GM19372 (cell line): ENCODE data around the gene PRIMA1.

ENCODE experiments used
- ATAC-seq: cut with Tn5 transposase; IDR thresholded peaks from one replicate; pipeline ENCODE4 v1.9.1; 2021; ENCODE audit warnings: mild to moderate bottlenecking, low read depth, moderate library complexity; ENCODE audit not compliant: unreplicated experiment

The PRIMA1 gene

GRCh38 chr14:93764211-93764659, 24.1 kb downstream of the PRIMA1 start:
- ATAC-seq: no peak

DNA sequence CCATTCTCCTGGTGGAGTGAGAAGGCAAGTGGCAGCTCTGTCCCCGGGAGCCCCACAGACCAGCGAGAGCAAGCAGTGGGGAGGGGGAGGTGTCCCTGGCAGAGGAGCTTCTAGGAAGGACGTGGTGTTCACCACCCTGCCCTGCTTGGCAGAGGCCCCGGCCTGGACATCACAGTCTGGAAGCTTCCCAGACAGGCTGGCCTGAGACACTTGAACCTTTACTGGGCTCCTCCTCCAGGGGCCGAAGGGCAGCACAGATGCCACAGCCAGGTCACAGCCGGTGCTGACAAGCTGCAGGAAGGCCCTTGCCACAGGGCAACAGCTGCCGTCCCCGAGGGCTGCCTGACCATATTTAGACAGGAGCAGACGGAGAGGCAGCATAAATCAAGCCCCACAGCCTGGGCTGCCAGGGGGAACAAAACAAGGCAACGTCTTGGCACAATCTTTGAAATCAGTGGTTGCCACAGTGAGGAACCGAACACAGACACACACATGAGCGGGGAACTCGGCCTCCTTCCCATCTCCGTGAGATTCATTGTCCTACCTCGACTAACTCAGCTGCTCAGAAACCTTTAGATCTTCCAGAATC, 28.5 kb downstream of the PRIMA1 start:
- no peak for ATAC-seq

- ATAC-seq: no peak
Observed at GRCh38 chr14:93757206-93757605, 31.1 kb downstream of the PRIMA1 start.

- ATAC-seq: no peak
Observed at GRCh38 chr14:93753647-93754046, 34.6 kb downstream of the PRIMA1 start.

GRCh38 chr14:93752980-93753561, 35.2 kb downstream of the PRIMA1 start:
- no peak for ATAC-seq

DNA sequence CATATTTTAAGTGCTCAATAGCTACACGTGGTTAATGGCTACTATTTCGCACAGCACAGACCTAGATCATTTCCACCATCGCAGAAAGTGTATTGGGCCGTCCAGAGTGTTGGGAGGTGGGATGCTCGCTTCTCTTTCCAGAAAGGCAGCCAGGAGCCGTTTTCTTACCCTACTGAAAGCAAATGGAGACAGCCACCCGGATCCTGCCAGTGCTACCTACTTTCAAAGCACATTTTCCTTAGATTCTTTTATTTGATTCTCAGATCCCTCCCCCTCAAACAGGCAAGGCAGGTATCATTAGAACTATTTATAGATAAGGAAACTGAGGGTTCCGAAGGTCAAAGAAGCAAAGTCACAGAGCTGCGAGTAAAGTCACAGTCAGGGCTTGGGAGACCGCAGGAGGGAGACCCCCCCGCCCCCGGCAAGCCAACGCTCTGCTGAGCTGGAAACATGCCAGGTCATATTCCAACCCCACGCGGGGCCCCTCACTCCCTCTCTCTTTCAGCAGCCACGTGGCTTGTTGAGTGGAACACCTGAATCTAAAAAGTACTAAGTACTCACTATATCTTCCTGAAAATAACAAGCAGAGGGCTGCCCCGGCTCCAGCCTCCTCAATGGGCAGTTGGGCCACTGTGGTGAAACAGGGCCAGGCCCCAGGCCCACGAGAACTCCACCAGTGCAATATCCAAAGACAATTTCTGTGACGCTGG, 36.2 kb downstream of the PRIMA1 start:
- no peak for ATAC-seq

DNA sequence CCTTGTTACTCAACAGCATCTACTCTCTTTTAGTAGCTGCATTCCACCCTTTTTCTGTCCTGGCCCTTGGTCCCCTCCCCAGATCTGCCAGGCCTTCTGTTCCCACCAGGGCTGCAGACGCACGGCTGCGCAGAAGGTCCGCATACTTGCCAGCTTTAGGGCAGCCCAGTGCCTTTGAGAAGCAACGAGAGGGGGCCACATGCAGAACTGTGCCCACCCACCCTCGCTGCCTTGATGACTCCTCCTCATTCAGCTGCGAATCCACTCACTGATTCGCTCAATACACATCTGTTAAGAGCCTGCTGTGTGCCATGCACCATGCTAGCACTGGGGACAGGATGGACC, 39.2 kb downstream of the PRIMA1 start:
- no peak for ATAC-seq

- ATAC-seq: no peak
Observed at GRCh38 chr14:93748208-93749075, 39.8 kb downstream of the PRIMA1 start.

DNA sequence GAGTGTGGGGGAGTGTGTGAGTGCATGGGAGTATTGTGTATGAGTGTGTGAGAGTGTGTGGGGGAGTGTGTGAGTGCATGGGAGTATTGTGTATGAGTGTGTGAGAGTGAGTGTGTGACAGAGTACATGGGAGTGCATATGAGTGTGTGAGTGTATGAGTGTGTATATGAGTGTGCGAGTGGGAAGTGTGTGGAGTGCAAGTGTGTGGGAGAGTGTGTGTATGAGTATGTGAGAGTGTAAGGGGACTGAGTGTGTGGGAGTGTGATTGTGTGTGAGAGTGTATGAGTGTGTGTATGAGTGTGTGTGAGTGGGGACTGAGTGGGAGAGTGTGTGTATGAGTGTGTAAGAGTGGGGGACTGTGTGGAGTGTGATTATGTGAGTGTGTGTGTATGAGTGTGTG, 40.7 kb downstream of the PRIMA1 start:
- ATAC-seq: no peak

- ATAC-seq: no peak
Observed at GRCh38 chr14:93747102-93747501, 41.2 kb downstream of the PRIMA1 start.

GRCh38 chr14:93745603-93746273, 42.5 kb downstream of the PRIMA1 start:
- ATAC-seq: no peak

DNA sequence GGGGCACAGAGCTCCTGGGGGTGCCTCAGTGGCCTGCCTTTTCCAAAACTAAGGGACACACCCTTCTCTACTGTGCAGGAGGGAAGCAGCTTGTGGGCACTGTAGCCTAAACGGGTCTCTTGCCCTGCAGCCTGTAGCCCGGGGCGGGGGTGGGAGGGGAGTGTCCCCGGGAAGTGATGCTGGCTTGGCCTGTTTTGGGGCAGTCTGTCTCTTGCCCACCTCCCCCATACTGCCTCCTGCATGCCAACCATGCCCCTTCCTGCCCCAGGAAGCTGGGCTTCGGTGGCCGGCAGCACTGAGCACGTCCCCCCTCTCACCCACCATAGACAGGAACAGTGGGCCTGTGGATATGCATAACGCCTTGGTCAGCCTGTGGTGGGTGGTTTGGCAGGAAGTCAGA, 43.4 kb downstream of the PRIMA1 start:
- ATAC-seq: no peak

DNA sequence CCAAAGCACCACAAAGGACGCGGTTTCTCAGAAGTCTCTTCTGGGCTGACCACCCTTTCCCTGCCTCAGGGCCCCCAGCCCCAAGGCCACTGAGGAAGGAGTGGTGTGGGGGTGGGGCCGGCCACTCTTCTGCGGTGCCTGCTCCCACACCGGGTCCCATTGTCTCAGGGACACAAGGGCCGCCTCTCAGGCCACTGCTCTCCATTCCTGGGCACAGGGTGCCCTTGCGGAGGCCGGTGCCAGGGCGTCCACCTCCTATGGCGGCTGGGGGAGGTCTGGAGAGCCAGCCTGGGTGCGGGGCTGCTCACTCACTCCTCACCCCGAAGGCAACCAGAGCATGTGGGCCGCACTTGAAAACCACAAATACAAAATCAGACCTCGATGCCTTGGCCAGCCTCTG, 44.1 kb downstream of the PRIMA1 start:
- no peak for ATAC-seq

DNA sequence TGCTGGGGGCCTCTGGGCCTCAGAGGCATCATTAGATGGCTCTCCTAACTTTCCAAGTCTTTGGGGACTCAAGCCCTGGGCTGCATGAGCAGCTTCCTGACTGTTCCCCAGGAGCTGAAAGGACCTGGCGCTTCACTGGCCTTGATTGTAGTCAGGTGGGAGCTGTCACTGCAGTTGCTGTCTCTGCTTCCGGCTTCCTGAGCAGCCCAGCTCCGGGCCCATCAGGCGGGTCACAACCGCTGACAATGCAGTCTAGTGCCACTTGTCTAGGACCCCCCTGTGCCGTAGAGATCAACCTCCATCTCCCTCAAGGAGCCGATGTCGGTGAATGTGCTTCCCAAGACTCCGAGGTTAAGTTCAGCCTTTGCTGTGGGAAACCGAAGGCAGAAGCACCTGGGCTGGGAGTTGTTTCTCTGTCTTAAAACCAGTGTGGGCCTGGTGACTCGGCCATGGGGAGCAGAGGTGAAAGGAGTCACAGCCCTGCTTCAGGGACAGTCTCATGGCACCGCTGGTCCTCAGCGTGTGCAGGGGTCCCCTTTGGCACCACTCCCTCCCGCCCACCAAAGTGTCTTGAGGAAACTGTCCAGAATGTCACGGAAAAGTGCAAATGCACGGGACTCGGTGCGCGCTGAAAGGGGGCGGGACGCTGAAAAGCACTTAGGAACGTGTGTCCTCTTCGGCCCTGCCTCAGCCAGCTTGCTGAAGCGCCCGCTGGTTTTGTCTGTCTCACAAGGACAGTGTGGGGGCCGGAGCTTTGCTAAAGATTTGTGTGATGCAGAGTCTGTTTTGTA, 44.8 kb downstream of the PRIMA1 start:
- ATAC-seq: no peak

GRCh38 chr14:93742761-93743160, 45.5 kb downstream of the PRIMA1 start:
- no peak for ATAC-seq

DNA sequence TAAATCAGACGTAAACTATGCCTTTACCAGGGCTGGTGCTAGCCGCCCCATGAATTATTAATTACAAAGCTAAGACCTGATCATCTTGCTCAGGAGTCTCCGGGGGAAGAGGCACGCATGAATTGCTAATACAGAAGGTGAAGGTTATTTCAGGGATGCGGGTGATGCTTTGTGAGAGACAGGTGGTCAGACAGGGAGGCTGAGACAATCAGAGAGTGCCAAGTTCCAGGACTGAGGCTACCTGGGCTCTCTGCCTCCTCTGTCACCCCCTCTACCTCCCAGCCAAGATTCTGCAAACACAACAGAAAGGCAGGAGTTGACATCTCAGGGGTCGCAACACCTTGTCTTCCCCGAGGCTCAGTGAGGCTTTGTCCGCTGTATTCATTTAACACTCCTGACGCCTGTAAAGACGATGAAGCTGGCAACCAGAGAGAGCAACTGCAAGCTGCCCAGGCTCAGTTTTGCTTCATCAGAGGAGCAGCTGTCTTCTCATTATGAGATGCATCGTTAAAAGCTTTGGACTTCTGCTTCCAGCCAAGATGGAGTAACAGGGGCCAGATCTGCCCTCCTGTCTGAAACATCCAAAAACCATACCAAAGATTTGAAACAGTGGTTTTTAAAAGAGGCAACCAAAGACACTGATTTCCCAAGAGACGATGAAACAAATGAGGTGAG, 46.6 kb downstream of the PRIMA1 start:
- ATAC-seq: no peak

DNA sequence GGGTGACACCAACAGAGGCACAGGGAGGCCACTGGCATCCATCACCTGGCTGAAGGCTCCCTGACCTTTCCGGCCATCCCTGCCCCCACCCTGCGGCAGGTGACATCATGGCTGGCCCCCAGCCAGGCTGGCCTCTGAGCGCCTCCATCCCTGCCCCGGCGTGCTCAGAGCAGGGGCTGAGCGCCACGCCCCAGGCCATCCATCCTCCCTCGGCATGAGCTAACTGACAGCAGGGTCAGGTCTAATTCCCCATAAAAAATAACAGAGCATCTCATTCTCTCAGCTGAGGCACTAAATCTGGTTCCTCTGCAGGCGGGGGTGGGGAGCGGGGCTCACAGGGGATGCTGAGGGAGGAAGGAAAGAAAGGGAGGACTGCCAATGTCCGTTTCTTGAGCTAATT, 50.7 kb downstream of the PRIMA1 start:
- no peak for ATAC-seq

GRCh38 chr14:93736378-93737014, 51.8 kb downstream of the PRIMA1 start:
- no peak for ATAC-seq

GRCh38 chr14:93735206-93735605, 53.1 kb downstream of the PRIMA1 start:
- ATAC-seq: no peak
